ENCODE data around the gene CEP170B.

- TF ChIP-seq CTCF (IDR thresholded peaks at IDR 0.05; ENCODE audit: control extremely low read depth in 1 of 3, insufficient read depth in 1 of 3, low read depth in 1 of 3, low read length in 3 of 3) (no peak), MAX (IDR thresholded peaks at IDR 0.05) (no peak), SP4 (IDR thresholded peaks at IDR 0.05; ENCODE audit: low read length) (no peak), POLR2AphosphoS5 (IDR thresholded peaks at IDR 0.05; ENCODE audit: low read depth, low read length) (no peak), RAD21 (IDR thresholded peaks at IDR 0.05 in 1 of 2, conservative IDR thresholded peaks at IDR 0.05 in 1 of 2; ENCODE audit: low read depth in 2 of 2, low read length in 2 of 2) (no peak), CBX8 (IDR thresholded peaks at IDR 0.05; ENCODE audit: borderline replicate concordance, low read depth, low read length) (no peak), JUN (IDR thresholded peaks at IDR 0.05; ENCODE audit: low read depth, low read length) (no peak)
- TF ChIP-seq, protein P1, sequence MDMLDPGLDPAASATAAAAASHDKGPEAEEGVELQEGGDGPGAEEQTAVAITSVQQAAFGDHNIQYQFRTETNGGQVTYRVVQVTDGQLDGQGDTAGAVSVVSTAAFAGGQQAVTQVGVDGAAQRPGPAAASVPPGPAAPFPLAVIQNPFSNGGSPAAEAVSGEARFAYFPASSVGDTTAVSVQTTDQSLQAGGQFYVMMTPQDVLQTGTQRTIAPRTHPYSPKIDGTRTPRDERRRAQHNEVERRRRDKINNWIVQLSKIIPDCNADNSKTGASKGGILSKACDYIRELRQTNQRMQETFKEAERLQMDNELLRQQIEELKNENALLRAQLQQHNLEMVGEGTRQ (IDR thresholded peaks at IDR 0.05; ENCODE audit: low read length), result no peak
These were observed 4.7 kb upstream of the CEP170B start for GRCh38 chr14:104860414-104860813.

Measured in H1 (cell line).